NCI-H128 (cell line): ENCODE results near the gene HABP2.

Source experiments
- DNase-seq: peaks from one replicate; lab custom pipeline; 2025; ENCODE audit not compliant: unreplicated experiment; lab: John Stamatoyannopoulos, UW

Gene HABP2

GRCh38 chr10:113525713-113526112 lies 27.1 kb upstream of the HABP2 start:
- no peak for DNase-seq

- no peak for DNase-seq
Measured at GRCh38 chr10:113527211-113527906, 25.5 kb upstream of the HABP2 start.

GRCh38 chr10:113528876-113529275 lies 24.0 kb upstream of the HABP2 start:
- no peak for DNase-seq

GRCh38 chr10:113529575-113529974 lies 23.3 kb upstream of the HABP2 start:
- no peak for DNase-seq

- DNase-seq = no peak
Measured at GRCh38 chr10:113530476-113530875, 22.4 kb upstream of the HABP2 start.

GRCh38 chr10:113532724-113533123 lies 20.1 kb upstream of the HABP2 start:
- DNase-seq = no peak

- no peak for DNase-seq
Measured at GRCh38 chr10:113533801-113534200, 19.1 kb upstream of the HABP2 start.

- DNase-seq = no peak
Measured at GRCh38 chr10:113534423-113534822, 18.4 kb upstream of the HABP2 start.

- no peak for DNase-seq
Measured at GRCh38 chr10:113537672-113538071, 15.2 kb upstream of the HABP2 start.

- DNase-seq = no peak
Measured at GRCh38 chr10:113538151-113538550, 14.7 kb upstream of the HABP2 start.

- DNase-seq = no peak
Measured at GRCh38 chr10:113539789-113540188, 13.1 kb upstream of the HABP2 start.

- DNase-seq = no peak
Measured at GRCh38 chr10:113540845-113541548, 11.9 kb upstream of the HABP2 start.

GRCh38 chr10:113541549-113541927 lies 11.3 kb upstream of the HABP2 start:
- DNase-seq = no peak

- DNase-seq = no peak
Measured at GRCh38 chr10:113543107-113543955, 9.5 kb upstream of the HABP2 start.

- DNase-seq = no peak
Measured at GRCh38 chr10:113544392-113544791, 8.5 kb upstream of the HABP2 start.

GRCh38 chr10:113547426-113547825 lies 5.4 kb upstream of the HABP2 start:
- no peak for DNase-seq

GRCh38 chr10:113549856-113550255 lies 3.0 kb upstream of the HABP2 start:
- DNase-seq = no peak

- no peak for DNase-seq
Measured at GRCh38 chr10:113550365-113550764, 2.5 kb upstream of the HABP2 start.

GRCh38 chr10:113552014-113552413 lies 839 bp upstream of the HABP2 start:
- no peak for DNase-seq

GRCh38 chr10:113553149-113553548 lies 296 bp downstream of the HABP2 start:
- no peak for DNase-seq

GRCh38 chr10:113554214-113554613 lies 1.4 kb downstream of the HABP2 start:
- DNase-seq = no peak

- DNase-seq = no peak
Measured at GRCh38 chr10:113555245-113555644, 2.4 kb downstream of the HABP2 start.
